Measurements from ENCODE around the gene KIAA0319L.

The KIAA0319L gene

DNA sequence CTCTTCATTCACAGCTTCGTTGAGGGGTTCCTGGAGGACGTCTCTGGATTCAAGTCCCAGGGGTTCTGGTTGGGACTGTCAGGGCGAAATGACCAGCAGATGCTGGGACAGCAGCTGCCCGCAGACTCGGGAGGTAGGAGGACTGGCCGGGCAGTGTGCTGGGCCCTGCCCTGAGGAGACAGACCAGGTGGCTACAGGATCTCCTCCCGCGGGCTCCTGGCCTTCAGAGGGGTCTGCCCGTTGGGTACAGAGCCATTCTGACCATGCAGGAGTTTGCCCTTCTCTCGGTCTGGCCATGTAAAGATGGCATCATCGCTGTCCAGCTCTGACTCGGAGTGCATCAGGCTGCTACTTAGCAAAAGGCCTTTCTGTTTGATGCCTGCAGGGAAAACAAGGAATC is 122.5 kb downstream of the KIAA0319L start:
- Histone ChIP-seq H3K27me3 (ENCODE audit: control insufficient read depth, insufficient read depth, low read length) (no peaks in the 10 kb centered on the region), H3K36me3 (ENCODE audit: control insufficient read depth, insufficient read depth, low read length) (peaks cover 20% of the 10 kb centered on the region), H3K27ac (ENCODE audit: low read depth, low read length) (no peak overlapping the region), H3K4me1 (ENCODE audit: control insufficient read depth, insufficient read depth, low read length) (no peaks in the 10 kb centered on the region), H3K4me3 (ENCODE audit: low read length) (no peak overlapping the region), H3K9ac (ENCODE audit: low read length) (no peak overlapping the region)

DNA sequence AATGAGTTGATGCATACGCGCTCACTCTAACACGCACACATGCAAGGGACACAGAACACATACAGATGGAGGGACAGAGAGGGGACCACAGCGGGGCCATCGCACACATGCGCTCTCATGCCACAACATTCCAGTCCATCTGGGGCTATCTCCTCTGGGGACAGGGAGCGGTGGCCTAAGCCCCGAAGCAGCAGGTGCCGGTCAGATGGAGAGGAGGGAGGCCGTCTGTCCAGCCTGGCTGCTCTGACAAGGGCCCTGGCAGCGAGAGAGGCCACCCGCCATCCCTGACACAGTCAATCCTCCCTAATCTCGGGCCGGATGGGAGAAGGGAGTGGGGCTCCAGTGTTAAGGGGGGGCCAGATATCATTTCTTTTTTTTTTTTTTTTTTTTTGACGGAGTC is 123.5 kb downstream of the KIAA0319L start:
- Histone ChIP-seq H3K4me1 (ENCODE audit: control insufficient read depth, insufficient read depth, low read length) (no peaks in the 10 kb centered on the region), H3K9ac (ENCODE audit: low read length) (no peak overlapping the region), H3K4me3 (ENCODE audit: low read length) (no peak overlapping the region), H3K36me3 (ENCODE audit: control insufficient read depth, insufficient read depth, low read length) (peaks cover 18% of the 10 kb centered on the region), H3K27ac (ENCODE audit: low read depth, low read length) (no peak overlapping the region), H3K27me3 (ENCODE audit: control insufficient read depth, insufficient read depth, low read length) (no peaks in the 10 kb centered on the region)

DNA sequence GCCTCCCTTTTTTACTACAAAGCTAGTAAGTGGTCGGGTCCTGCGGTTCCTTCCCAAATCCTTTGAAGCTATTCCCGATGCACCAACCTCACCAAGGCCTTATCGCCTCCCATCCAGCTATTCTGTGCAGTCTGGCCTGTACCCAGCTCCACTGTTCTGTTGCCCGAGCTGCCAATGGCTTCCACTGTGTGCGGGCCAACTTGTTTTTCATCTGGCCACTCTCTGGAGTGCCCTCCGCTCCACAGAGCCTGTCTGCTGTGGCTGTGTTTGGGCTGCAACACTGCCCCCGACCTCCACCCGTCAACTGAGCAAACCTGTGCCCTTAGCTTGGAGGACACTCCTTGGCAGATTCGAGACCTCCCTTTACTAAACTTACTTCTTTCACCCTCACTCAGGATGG is 125.0 kb downstream of the KIAA0319L start:
- Histone ChIP-seq H3K4me3 (ENCODE audit: low read length) (no peak overlapping the region), H3K9ac (ENCODE audit: low read length) (no peak overlapping the region), H3K36me3 (ENCODE audit: control insufficient read depth, insufficient read depth, low read length) (peaks cover 14% of the 10 kb centered on the region), H3K27me3 (ENCODE audit: control insufficient read depth, insufficient read depth, low read length) (no peaks in the 10 kb centered on the region), H3K4me1 (ENCODE audit: control insufficient read depth, insufficient read depth, low read length) (no peaks in the 10 kb centered on the region), H3K27ac (ENCODE audit: low read depth, low read length) (no peak overlapping the region)

DNA sequence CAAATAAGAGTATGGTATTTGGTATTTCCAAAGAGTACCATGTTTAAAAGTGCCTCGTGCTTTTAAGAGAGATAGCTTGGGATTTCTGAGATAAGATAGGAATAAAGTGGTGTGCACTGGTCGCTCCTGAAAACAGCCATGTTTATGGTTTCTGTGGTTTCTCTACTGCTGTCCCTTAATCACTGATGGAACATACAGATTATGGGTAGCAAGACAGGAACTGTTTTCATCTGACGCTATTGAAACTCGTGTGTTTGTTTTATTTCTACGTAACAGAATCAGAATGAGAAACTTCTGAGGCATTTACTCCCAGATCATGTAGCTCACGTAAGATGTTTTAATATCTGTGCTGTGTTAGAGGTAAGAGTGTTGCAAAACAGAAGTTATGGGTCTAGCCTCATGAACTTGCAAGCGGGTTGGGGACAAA is 126.0 kb downstream of the KIAA0319L start:
- H3K4me1 ChIP-seq (ENCODE audit: control insufficient read depth, insufficient read depth, low read length): no peaks in the 10 kb centered on the region
- H3K27me3 ChIP-seq (ENCODE audit: control insufficient read depth, insufficient read depth, low read length): no peaks in the 10 kb centered on the region
- H3K27ac ChIP-seq (ENCODE audit: low read depth, low read length): no peak overlapping the region
- no peak overlapping the region for H3K9ac ChIP-seq (ENCODE audit: low read length)
- no peak overlapping the region for H3K4me3 ChIP-seq (ENCODE audit: low read length)
- peaks cover 10% of the 10 kb centered on the region for H3K36me3 ChIP-seq (ENCODE audit: control insufficient read depth, insufficient read depth, low read length)

DNA sequence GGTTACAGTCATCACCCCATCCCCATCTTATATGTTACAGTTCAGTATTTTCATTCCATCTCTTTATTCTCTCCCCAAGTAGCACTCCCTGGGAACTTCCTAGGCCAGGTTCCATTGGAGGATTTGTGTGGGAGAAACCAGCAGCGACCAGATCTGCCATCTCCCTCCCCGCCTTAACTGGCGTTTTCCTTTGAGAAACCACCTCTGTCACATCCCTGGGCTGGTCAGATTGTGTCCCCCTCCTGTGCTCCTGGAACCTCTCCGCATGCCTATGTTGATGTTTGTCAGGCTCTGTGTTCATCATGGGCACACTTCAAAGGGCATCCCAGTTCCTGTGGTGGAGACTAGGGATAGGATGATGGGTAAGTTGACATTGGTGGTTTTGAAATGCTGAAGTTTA is 126.4 kb downstream of the KIAA0319L start:
- no peak overlapping the region for H3K4me3 ChIP-seq (ENCODE audit: low read length)
- H3K9ac ChIP-seq (ENCODE audit: low read length): no peak overlapping the region
- no peak overlapping the region for H3K27ac ChIP-seq (ENCODE audit: low read depth, low read length)
- peaks cover 10% of the 10 kb centered on the region for H3K36me3 ChIP-seq (ENCODE audit: control insufficient read depth, insufficient read depth, low read length)
- no peaks in the 10 kb centered on the region for H3K27me3 ChIP-seq (ENCODE audit: control insufficient read depth, insufficient read depth, low read length)
- H3K4me1 ChIP-seq (ENCODE audit: control insufficient read depth, insufficient read depth, low read length): no peaks in the 10 kb centered on the region

DNA sequence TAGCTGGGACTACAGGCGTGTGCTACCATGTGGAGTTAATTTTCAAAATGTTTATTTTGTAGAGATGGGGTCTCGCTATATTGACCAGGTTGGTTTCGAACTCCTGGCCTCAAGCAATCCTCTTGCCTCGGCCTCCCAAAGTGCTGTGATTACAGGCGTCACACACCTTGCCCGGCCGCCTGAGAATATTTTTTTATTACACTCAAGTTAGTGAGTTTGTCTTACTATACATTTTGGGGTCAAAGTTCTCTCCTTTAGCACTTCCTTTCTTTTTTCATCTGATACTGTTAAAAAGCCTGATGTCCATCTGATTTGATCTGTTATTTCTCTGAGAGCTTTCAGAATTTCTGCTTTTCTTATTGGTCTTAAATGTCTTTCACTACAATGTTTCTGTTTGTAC is 128.8 kb downstream of the KIAA0319L start:
- Histone ChIP-seq H3K27ac (ENCODE audit: low read depth, low read length) (no peak overlapping the region), H3K36me3 (ENCODE audit: control insufficient read depth, insufficient read depth, low read length) (peaks cover 2% of the 10 kb centered on the region), H3K4me3 (ENCODE audit: low read length) (no peak overlapping the region), H3K4me1 (ENCODE audit: control insufficient read depth, insufficient read depth, low read length) (no peaks in the 10 kb centered on the region), H3K27me3 (ENCODE audit: control insufficient read depth, insufficient read depth, low read length) (no peaks in the 10 kb centered on the region), H3K9ac (ENCODE audit: low read length) (no peak overlapping the region)

DNA sequence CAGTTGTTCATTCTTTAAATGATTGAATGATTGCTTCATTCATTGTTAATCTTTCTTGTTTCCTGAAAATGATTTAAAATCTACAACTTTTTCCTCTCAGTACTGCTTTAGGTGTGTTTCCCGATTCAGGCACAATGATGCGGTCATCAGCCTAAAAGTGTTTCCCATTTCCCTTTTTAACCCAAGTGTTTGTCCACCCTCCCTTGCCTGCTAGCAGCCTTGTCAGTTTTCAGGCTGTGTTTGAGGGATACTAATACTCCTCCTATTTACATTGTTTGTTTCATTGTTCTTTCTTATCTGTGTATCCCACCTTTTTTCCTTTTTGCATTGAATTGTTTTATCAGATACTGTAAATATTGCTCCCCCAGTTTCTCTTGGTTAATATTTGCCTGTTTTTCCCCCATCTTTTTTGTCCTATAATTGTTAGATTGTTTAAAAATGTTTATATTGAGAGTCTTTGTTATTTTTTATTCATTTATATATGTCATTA is 131.1 kb downstream of the KIAA0319L start:
- Histone ChIP-seq H3K9ac (ENCODE audit: low read length) (no peak overlapping the region), H3K4me3 (ENCODE audit: low read length) (no peak overlapping the region), H3K36me3 (ENCODE audit: control insufficient read depth, insufficient read depth, low read length) (peaks cover 2% of the 10 kb centered on the region), H3K4me1 (ENCODE audit: control insufficient read depth, insufficient read depth, low read length) (no peaks in the 10 kb centered on the region), H3K27ac (ENCODE audit: low read depth, low read length) (no peak overlapping the region), H3K27me3 (ENCODE audit: control insufficient read depth, insufficient read depth, low read length) (no peaks in the 10 kb centered on the region)

DNA sequence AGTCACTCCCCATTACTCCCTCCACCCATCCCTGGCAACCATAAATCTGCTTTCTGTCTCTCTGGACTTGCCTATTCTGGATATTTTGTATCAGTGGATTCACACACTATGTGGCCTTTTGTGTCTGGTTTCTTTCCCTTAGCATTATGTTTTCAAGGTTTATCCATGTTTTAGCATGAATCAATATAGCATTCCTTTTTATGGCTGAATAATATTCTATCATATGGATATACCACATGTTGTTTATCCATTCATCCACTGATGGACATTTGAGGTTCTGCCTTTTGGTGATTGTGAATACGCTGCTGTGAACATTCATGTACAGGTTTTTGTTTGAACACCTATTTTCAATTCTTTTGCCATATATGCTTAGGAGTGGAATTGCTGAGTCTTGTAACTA is 148.3 kb downstream of the KIAA0319L start:
- Histone ChIP-seq H3K27me3 (ENCODE audit: control insufficient read depth, insufficient read depth, low read length) (no peaks in the 10 kb centered on the region), H3K27ac (ENCODE audit: low read depth, low read length) (no peak overlapping the region), H3K4me1 (ENCODE audit: control insufficient read depth, insufficient read depth, low read length) (no peaks in the 10 kb centered on the region), H3K36me3 (ENCODE audit: control insufficient read depth, insufficient read depth, low read length) (peaks cover 13% of the 10 kb centered on the region), H3K9ac (ENCODE audit: low read length) (no peak overlapping the region), H3K4me3 (ENCODE audit: low read length) (no peak overlapping the region)

DNA sequence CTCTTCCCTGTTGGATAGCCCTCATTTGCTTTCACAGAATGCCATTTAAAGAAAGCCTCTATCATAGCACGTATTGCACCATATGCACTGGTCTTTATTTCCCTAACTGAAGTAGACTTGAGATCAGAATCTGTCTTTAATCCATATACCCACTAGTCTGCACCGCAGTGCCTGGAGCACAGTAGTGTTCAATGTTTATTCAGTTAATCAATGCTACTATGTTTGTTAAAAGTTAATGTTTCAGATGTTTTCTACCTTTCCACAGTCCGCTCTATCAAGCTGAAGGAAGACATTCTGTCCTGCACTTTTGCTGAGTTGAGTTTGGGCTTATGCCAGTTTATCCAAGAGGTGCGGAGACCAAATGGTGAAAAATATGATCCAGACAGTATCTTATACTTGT is 149.5 kb downstream of the KIAA0319L start:
- no peak overlapping the region for H3K4me3 ChIP-seq (ENCODE audit: low read length)
- H3K9ac ChIP-seq (ENCODE audit: low read length): no peak overlapping the region
- H3K27ac ChIP-seq (ENCODE audit: low read depth, low read length): no peak overlapping the region
- no peaks in the 10 kb centered on the region for H3K27me3 ChIP-seq (ENCODE audit: control insufficient read depth, insufficient read depth, low read length)
- peaks cover 13% of the 10 kb centered on the region for H3K36me3 ChIP-seq (ENCODE audit: control insufficient read depth, insufficient read depth, low read length)
- H3K4me1 ChIP-seq (ENCODE audit: control insufficient read depth, insufficient read depth, low read length): no peaks in the 10 kb centered on the region

DNA sequence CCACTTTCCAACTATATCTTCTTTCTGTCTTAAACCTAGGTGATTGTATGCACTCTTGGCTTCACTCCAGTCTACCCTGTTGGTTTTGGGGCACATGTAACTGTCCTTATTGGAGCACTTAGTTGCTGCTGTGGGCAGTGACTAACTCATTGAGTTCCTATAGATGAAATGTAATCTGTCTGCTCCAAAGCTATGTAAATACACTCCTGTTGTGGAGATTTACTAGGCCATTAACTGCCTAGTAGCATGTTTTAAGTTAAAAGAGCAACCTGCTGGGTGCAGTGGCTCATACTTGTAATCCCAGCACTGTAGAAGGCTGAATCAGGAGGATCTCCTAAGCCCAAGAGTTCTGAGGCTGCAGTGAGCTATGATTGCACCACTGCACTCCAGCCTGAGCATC is 151.1 kb downstream of the KIAA0319L start:
- no peak overlapping the region for H3K9ac ChIP-seq (ENCODE audit: low read length)
- H3K27me3 ChIP-seq (ENCODE audit: control insufficient read depth, insufficient read depth, low read length): no peaks in the 10 kb centered on the region
- H3K27ac ChIP-seq (ENCODE audit: low read depth, low read length): no peak overlapping the region
- H3K4me1 ChIP-seq (ENCODE audit: control insufficient read depth, insufficient read depth, low read length): no peaks in the 10 kb centered on the region
- H3K4me3 ChIP-seq (ENCODE audit: low read length): no peak overlapping the region
- H3K36me3 ChIP-seq (ENCODE audit: control insufficient read depth, insufficient read depth, low read length): peaks cover 13% of the 10 kb centered on the region

DNA sequence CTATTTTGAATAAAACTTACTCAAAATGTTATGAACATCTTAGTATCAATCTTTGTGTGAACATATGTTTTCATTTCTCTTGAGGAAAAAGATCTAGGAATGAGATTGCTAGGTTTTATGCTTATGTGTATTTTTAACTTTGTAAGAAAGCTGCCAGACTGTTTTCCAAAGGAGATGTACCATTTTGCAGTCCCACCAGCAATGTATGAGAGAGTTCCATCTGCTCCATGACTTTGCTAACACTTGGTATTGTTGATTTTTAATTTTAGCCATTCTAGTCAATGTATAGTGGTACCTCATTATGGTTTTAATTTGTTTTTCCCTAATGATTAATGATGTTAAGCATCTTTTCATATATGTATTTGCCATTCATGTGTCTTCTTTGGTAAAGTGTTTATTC is 156.2 kb downstream of the KIAA0319L start:
- Histone ChIP-seq H3K27me3 (ENCODE audit: control insufficient read depth, insufficient read depth, low read length) (no peaks in the 10 kb centered on the region), H3K27ac (ENCODE audit: low read depth, low read length) (no peak overlapping the region), H3K36me3 (ENCODE audit: control insufficient read depth, insufficient read depth, low read length) (peaks cover 7% of the 10 kb centered on the region), H3K9ac (ENCODE audit: low read length) (no peak overlapping the region), H3K4me1 (ENCODE audit: control insufficient read depth, insufficient read depth, low read length) (no peaks in the 10 kb centered on the region), H3K4me3 (ENCODE audit: low read length) (no peak overlapping the region)

DNA sequence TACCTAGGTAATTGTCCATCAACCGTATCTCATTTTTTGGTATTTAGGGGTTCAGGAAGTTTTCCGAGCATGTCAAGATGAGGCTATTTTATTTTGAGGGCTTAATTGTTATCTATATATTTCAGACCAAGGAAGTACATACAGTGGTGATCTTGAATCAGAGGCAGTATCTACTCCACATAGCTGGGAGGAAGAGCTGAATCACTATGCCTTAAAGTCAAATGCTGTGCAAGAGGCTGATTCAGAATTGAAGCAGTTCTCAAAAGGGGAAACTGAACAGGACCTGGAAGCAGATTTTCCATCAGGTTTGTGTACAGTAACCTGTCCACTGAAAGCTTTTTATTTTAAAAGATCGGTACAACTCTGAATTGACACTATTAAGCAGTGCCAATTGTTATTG is 158.5 kb downstream of the KIAA0319L start:
- H3K36me3 ChIP-seq (ENCODE audit: control insufficient read depth, insufficient read depth, low read length): peaks cover 2% of the 10 kb centered on the region
- no peaks in the 10 kb centered on the region for H3K4me1 ChIP-seq (ENCODE audit: control insufficient read depth, insufficient read depth, low read length)

DNA sequence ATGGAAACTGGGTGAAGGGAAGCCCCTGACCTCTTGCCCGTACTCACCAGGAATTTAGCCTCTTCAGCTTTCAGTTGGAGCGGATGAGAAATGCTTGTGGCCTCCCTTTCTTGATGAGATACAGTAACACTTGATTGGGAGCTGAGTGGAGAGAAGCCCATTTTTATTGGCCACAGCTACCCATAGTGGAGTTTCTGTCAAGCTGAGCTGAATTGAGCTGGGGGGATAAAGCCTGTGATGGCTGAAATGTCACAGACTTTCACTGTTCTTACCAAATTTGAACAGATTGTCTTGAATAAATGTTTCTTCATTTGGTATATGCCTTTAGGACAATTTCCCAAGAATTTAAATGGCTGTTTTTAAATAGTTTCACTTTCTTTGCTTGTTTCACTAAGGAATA is 162.8 kb downstream of the KIAA0319L start:
- no peaks in the 10 kb centered on the region for H3K4me1 ChIP-seq (ENCODE audit: control insufficient read depth, insufficient read depth, low read length)

More for the DNA sequence above, 158.5 kb downstream of the KIAA0319L start:
- Histone ChIP-seq H3K9ac (ENCODE audit: low read length) (no peak overlapping the region), H3K4me3 (ENCODE audit: low read length) (no peak overlapping the region), H3K27me3 (ENCODE audit: control insufficient read depth, insufficient read depth, low read length) (no peaks in the 10 kb centered on the region), H3K27ac (ENCODE audit: low read depth, low read length) (no peak overlapping the region)

More for the DNA sequence above, 162.8 kb downstream of the KIAA0319L start:
- Histone ChIP-seq H3K4me3 (ENCODE audit: low read length) (no peak overlapping the region), H3K9ac (ENCODE audit: low read length) (no peak overlapping the region), H3K36me3 (ENCODE audit: control insufficient read depth, insufficient read depth, low read length) (peaks cover 5% of the 10 kb centered on the region), H3K27me3 (ENCODE audit: control insufficient read depth, insufficient read depth, low read length) (no peaks in the 10 kb centered on the region), H3K27ac (ENCODE audit: low read depth, low read length) (no peak overlapping the region)

Measured in rectal smooth muscle tissue (tissue), 1 donor.